SK-N-SH (cell line): Measurements from ENCODE around the gene FOSL1. TPM values are rescaled to one million over a fixed set of nuclear protein-coding genes. Genes with fewer than 3 reads are reported as not detected.
A peak's percentile ranks its signal among the peaks of the same experiment; 100 is the strongest.

Experiments
- CTCF ChIA-PET: fragments of 300-600, 350-600 bp; formaldehyde crosslinking; extraction: SDS; loops from one replicate; lab custom pipeline; 2021; lab: Yijun Ruan, JAX
- POLR2A ChIA-PET: fragments of 350-600 bp; sonication (Branson Sonifier 250); formaldehyde crosslinking; extraction: SDS; loops from one replicate; lab custom pipeline; 2020; ENCODE audit warnings: antibody characterized with exemption, inconsistent platforms; lab: Yijun Ruan, JAX
- DNase-seq: peaks from one replicate; pipeline ENCODE4 v3.0.0; 2012
- H2AFZ ChIP-seq: fragments of 200-600 bp; sonication (generic); 2 replicates; pipeline ENCODE4 v1.8.1; 2016; ENCODE audit warnings: antibody characterized with exemption, mild to moderate bottlenecking, low read depth
- H3F3A ChIP-seq: fragments of 200-600 bp; sonication (generic); replicated peaks from 2 replicates; pipeline ENCODE3; 2016; ENCODE audit warnings: antibody characterized with exemption, mild to moderate bottlenecking; ENCODE audit not compliant: insufficient read depth
- H3K27ac ChIP-seq, 2 experiments: fragments of 200-500 bp in 1 of 2; fragments of 200-600 bp in 1 of 2; sonication (Bioruptor generic) in 1 of 2; sonication (generic), shearing (Covaris generic) in 1 of 2; 2 replicates each; pipeline versions ENCODE4 v1.5.1 to v1.6.1; 2014 to 2016; ENCODE audit warnings: low read depth in 2 of 2, inconsistent platforms in 1 of 2, low read length in 1 of 2, mild to moderate bottlenecking in 1 of 2, mixed read lengths in 1 of 2
- H3K27me3 ChIP-seq: fragments of 200-600 bp; sonication (generic), shearing (Covaris generic); 2 replicates; pipeline ENCODE4 v1.6.1; 2016; ENCODE audit warnings: mixed run types; ENCODE audit not compliant: insufficient read depth
- H3K36me3 ChIP-seq, 2 experiments: fragments of 200-500 bp in 1 of 2; fragments of 200-600 bp in 1 of 2; sonication (Bioruptor generic) in 1 of 2; sonication (generic) in 1 of 2; replicated peaks in 1 of 2; 2 replicates each; pipeline versions ENCODE3 to v1.5.1; 2014 to 2016; ENCODE audit warnings: low read length in 1 of 2, mild to moderate bottlenecking in 1 of 2; ENCODE audit not compliant: insufficient read depth in 2 of 2, control insufficient read depth in 1 of 2
- H3K4me1 ChIP-seq, 2 experiments: fragments of 200-500 bp in 1 of 2; fragments of 200-600 bp in 1 of 2; sonication (Bioruptor generic) in 1 of 2; sonication (generic), shearing (Covaris generic) in 1 of 2; 2 replicates each; pipeline versions ENCODE4 v1.5.1 to v1.6.1; 2014 to 2016; ENCODE audit warnings: low read depth in 1 of 2, low read length in 1 of 2, mixed run types in 1 of 2; ENCODE audit not compliant: insufficient read depth in 2 of 2, control insufficient read depth in 1 of 2
- H3K4me2 ChIP-seq: fragments of 200-600 bp; sonication (generic), shearing (Covaris generic); 2 replicates; pipeline ENCODE4 v1.6.1; 2017; ENCODE audit warnings: mixed run types
- H3K4me3 ChIP-seq, 2 experiments: fragments of 200-500 bp in 1 of 2; fragments of 200-600 bp in 1 of 2; sonication (Bioruptor generic) in 1 of 2; sonication (generic), shearing (Covaris generic) in 1 of 2; 2 replicates each; pipeline versions ENCODE4 v1.5.1 to v1.8.1; 2014 to 2016; ENCODE audit warnings: low read depth in 2 of 2, inconsistent platforms in 1 of 2, low read length in 1 of 2, mild to moderate bottlenecking in 1 of 2, mixed read lengths in 1 of 2, moderate library complexity in 1 of 2
- H3K79me2 ChIP-seq: fragments of 200-600 bp; sonication (generic); 2 replicates; pipeline ENCODE4 v1.8.1; 2017; ENCODE audit warnings: mild to moderate bottlenecking; ENCODE audit not compliant: insufficient read depth
- H3K9ac ChIP-seq: fragments of 200-600 bp; sonication (generic); 2 replicates; pipeline ENCODE4 v1.6.1; 2017; ENCODE audit warnings: mixed run types
- H3K9me2 ChIP-seq: fragments of 200-600 bp; sonication (generic); 2 replicates; pipeline ENCODE4 v1.6.1; 2017; ENCODE audit warnings: mixed run types
- H3K9me3 ChIP-seq: fragments of 200-600 bp; sonication (generic); 2 replicates; pipeline ENCODE4 v1.6.1; 2017; ENCODE audit warnings: mixed run types, mild to moderate bottlenecking, moderate library complexity
- H4K20me1 ChIP-seq: fragments of 200-600 bp; sonication (generic); 2 replicates; pipeline ENCODE4 v1.6.1; 2017; ENCODE audit warnings: mild to moderate bottlenecking, mixed run types; ENCODE audit not compliant: insufficient read depth
- CTCF ChIP-seq: fragments of 200-600 bp; sonication (generic); IDR thresholded peaks from 2 replicates; pipeline ENCODE4 v1.6.1; 2017; ENCODE audit warnings: antibody characterized with exemption, mild to moderate bottlenecking, moderate library complexity
- FOXJ3 ChIP-seq: sonication (generic); formaldehyde crosslinking; IDR thresholded peaks from 2 replicates; pipeline ENCODE4 v1.5.1; 2020; ENCODE audit warnings: mild to moderate bottlenecking, missing genetic modification reagents
- MEF2A ChIP-seq: IDR thresholded peaks from 2 replicates; pipeline ENCODE4 v1.4.0; 2012; ENCODE audit warnings: low read depth, borderline replicate concordance
- MXI1 ChIP-seq: IDR thresholded peaks from 2 replicates; pipeline ENCODE4 v1.6.1; 2012; ENCODE audit warnings: mild to moderate bottlenecking, low read depth, low read length, improper control_type of control experiment
- WGBS: methylation state at CpG from one replicate; pipeline ENCODE4 v1.1.6; 2017; ENCODE audit warnings: low lambda C conversion rate; 5-methylcytosine and 5-hydroxymethylcytosine counted together
- polyA plus RNA-seq, 3 experiments: library from polyadenylated mRNA; depleted of rRNA; stranded (reverse); fragments of >200 nt; gene quantifications; 2 replicates each; pipeline ENCODE4 v1.2.3, GENCODE V29; 2012
- TF ChIP-seq, protein P1 (sequence below): IDR thresholded peaks from 2 replicates; pipeline ENCODE4; 2012

The FOSL1 gene
- polyA plus RNA-seq, 1 of the 3 experiments (the other 2 are of a cell fraction) = 30.1 TPM

- ChIA-PET POLR2A (interaction anchor here (0.6 to 1.5 kb wide), 3 partner anchors 11 to 19 kb away, joined by 3 to 5 read pairs (median 3); no protein-coding TSS in a partner anchor), CTCF (interaction anchor here (1.0 to 18.4 kb wide), 2 partner anchors 20 to 51 kb away, joined by 3 to 374 read pairs; partner anchors contain the start of genes CCDC85B, CTSW and FIBP)
- DNase-seq = no peak
Observed at GRCh38 chr11:65865550-65866172, 34.5 kb downstream of the FOSL1 start.

GRCh38 chr11:65864706-65865471, 35.3 kb downstream of the FOSL1 start:
- Histone ChIP-seq H2AFZ (no peak overlapping the region), H3F3A (peaks cover 55% of the 10 kb centered on the region), H3K4me3 (no peak overlapping the region), H3K27ac (no peak overlapping the region; a peak in 1 of 4 replicates), H3K9me3 (no peaks in the 10 kb centered on the region), H3K9ac (no peak overlapping the region), H3K36me3 (peaks cover 46 to 81% of the 10 kb centered on the region in 2 experiments), H4K20me1 (no peaks in the 10 kb centered on the region; the same call in 1 of the 2 replicates), H3K9me2 (no peaks in the 10 kb centered on the region)
- no peak for DNase-seq
- POLR2A ChIA-PET = no interaction called here
- CTCF ChIA-PET = interaction anchor here (18.4 kb wide), 1 partner anchor 20 kb away, joined by 374 read pairs; the partner anchor contains the start of genes CCDC85B, CTSW and FIBP
- 93% methylated on average over 11 of the region's 18 CpGs for WGBS
- TF ChIP-seq MEF2A = no peak
- TF ChIP-seq, protein P1, sequence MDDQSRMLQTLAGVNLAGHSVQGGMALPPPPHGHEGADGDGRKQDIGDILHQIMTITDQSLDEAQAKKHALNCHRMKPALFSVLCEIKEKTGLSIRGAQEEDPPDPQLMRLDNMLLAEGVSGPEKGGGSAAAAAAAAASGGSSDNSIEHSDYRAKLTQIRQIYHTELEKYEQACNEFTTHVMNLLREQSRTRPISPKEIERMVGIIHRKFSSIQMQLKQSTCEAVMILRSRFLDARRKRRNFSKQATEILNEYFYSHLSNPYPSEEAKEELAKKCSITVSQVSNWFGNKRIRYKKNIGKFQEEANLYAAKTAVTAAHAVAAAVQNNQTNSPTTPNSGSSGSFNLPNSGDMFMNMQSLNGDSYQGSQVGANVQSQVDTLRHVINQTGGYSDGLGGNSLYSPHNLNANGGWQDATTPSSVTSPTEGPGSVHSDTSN = 0 out of 2 replicates have a peak, but pooled peaks have one; percentile 21
- TF ChIP-seq, all 33 proteins: peak for 1
- no peaks in the 10 kb centered on the region for H3K27me3 ChIP-seq
- H3K4me2 ChIP-seq = no peak overlapping the region
- H3K79me2 ChIP-seq = peaks cover 45% of the 10 kb centered on the region
- peaks cover 10 to 18% of the 10 kb centered on the region in 2 experiments; a peak in 3 of 4 replicates for H3K4me1 ChIP-seq

More at GRCh38 chr11:65865550-65866172, 34.5 kb downstream of the FOSL1 start:
- Histone ChIP-seq H3K9ac (no peak overlapping the region), H3K9me3 (no peaks in the 10 kb centered on the region), H3F3A (peaks cover 55% of the 10 kb centered on the region), H3K27ac (no peak overlapping the region; a peak in 1 of 4 replicates), H3K9me2 (no peaks in the 10 kb centered on the region), H3K4me3 (no peak overlapping the region), H3K36me3 (peaks cover 52 to 87% of the 10 kb centered on the region in 2 experiments), H3K79me2 (peaks cover 50% of the 10 kb centered on the region), H2AFZ (no peak overlapping the region), H3K27me3 (no peaks in the 10 kb centered on the region), H4K20me1 (no peaks in the 10 kb centered on the region; the same call in 1 of the 2 replicates), H3K4me2 (no peak overlapping the region), H3K4me1 (peaks cover 11 to 18% of the 10 kb centered on the region in 2 experiments; a peak in 3 of 4 replicates)
- WGBS = 95% methylated on average over 9 of the region's 9 CpGs
- no peak for TF ChIP-seq CTCF
- TF ChIP-seq FOXJ3 (CRISPR knock-in tag) = no peak
- TF ChIP-seq MXI1 = no peak
